GM18868 (cell line): ENCODE data around the gene MYO10.
"Not testable (repeated sequence)": the region's sequence is repeated elsewhere in the genome, so short reads cannot be mapped to it uniquely, and the experiment has no call there.

ENCODE experiments used
- ATAC-seq: cut with Tn5 transposase; IDR thresholded peaks from one replicate; pipeline ENCODE4 v1.9.1; 2021; ENCODE audit warnings: mild to moderate bottlenecking, moderate library complexity; ENCODE audit not compliant: unreplicated experiment

MYO10 gene

DNA sequence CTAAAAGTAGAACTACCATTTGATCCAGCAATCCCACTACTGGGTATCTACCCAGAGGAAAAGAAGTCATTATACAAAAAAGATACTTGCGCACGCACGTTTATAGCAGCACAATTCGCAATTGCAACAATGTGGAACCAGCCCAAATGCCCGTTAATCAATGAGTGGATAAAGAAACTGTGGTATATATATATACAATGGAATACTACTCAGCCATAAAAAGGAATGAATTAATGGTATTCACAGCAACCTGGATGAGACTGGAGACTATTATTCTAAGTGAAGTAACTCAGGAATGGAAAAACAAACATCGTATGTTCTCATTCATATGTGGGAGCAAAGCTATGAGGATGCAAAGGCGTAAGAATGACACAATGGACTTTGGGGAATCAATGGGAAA, 104.8 kb downstream of the MYO10 start:
- ATAC-seq: not testable (repeated sequence)

DNA sequence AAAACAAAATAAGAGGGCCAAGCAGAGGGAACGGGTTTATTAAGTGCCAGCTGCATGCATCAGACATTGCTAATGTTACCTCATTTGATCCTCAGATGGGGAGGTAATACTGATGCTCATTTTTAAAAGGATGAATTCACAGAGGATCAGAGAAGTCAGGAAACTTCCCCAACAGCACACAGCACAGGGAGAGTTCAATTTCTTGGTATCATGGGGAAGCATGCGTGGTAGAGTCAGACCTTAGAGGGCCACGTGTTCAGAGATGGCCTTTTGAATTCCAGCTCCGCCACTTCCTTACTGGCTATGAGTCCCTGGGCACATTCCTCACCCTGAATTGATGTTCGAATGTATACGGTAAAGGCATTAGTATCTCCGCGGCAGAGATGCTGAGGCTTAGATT, 108.3 kb downstream of the MYO10 start:
- ATAC-seq: no peak

DNA sequence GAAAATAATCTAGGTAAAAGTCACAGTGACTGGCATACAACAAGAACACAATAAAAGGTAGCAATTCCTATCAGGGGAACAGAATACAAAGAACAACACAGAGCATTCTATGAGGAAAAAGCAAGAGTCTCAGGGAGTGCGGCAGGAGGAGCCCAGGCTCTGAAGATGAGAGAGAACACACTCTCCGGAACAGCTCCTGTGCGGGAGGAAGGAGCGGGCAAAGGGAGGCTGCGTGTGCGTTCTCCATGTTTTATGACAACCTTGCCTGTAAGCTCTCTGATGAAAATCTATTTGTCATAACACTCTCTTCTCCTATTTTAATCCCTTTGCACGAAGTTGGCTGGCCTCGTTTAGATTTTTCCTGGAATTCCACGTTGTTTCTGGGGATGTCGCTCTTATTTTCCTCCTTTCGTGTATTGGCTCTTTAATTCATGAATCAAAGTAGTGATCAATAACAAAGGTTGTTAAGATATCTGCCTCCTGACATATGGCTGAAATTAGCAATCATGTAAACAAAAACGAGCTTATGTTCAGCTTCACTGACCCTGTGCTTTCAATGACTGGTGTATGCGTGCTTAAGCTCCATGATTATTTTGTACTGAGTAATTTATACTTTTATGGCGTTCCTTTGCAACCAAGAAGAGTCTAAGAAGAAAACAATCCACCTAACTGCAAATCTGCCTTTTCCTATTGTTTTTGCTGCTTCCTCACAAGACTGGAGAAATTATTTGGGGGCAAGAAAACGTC, 109.5 kb downstream of the MYO10 start:
- ATAC-seq: no peak

DNA sequence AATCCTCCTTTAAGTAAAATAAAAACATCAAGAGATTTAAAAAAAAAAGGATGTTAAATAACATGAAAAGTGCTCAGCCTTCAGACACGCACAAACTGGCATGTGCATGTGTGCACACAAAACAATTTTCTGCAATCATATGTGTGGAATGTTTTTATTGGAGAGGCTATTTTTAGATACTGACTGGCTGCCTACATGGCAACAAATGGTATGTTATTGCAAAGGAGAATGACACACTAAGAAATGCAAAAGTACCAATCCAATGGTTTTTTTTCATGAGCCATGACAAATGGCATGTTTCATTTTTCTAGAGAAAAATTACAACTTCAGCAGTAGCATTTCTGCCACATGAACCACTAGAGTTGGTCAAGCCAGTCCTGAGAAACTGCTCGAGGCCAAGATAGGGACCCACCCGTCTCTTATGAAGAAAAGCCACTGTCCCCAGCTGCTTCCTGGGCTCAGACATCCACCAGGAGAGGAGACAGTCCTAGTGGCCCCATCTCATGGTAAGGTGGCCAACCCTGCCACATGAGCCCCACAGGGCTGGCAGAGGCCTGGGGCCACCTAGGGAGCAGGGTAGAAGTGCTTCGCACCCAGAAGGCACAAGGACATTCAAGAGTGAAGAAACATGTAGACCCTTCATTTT, 116.4 kb downstream of the MYO10 start:
- ATAC-seq: no peak

DNA sequence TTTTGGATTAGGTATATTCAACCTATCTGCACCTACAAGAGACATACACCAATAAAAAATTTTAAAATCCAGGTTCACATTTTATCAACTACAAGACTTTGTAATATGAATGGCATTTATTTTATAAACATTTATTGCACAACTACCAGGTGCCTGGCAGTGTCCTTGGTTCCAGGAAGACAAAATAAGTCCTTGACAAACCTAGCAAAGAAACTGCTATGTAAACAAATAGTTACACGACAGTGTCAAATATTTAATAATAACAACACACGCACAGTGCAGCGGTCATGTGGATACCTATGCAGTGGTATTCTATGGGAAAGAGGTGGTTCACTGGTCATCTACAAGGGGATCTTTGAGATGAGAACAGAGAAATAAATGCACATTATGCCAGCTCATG, 120.7 kb downstream of the MYO10 start:
- ATAC-seq: no peak

DNA sequence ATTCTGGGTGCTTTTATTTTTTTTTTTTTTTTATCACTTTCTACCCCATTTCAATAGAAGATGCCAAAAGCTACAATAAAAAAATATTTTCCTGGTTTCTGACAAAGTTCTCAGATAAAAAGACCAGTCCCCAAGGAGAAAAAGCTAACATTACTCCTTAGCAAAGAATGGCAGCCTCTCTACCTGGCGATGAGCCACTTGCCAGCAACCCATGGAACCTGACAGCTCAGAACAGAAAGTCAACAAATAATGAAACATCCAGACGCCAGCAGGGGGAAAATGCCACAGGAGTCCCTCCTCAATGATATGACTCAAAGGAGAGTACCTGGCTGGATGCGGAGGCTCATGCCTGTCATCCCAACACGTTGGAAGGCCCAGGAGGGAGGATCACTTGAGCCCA, 123.2 kb downstream of the MYO10 start:
- ATAC-seq: no peak

DNA sequence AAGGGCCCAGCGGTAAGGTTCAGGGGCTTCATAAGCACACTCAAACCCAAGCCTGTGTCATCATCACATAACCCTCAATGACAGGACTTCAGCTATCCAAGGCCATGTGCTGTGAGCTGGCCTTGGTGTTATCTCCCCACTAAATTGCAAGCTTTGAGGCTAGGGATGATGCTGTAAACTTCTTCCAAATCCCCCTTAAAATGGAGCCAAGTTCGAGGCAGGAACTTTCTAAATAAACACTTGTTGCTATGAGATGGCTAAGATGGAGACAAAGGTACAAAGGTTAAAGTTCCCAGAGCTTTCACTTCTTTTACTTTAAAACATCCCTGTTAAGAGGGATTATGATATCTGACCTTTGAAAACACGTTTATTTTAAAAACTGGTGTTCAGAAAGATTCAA, 123.6 kb downstream of the MYO10 start:
- ATAC-seq: no peak

DNA sequence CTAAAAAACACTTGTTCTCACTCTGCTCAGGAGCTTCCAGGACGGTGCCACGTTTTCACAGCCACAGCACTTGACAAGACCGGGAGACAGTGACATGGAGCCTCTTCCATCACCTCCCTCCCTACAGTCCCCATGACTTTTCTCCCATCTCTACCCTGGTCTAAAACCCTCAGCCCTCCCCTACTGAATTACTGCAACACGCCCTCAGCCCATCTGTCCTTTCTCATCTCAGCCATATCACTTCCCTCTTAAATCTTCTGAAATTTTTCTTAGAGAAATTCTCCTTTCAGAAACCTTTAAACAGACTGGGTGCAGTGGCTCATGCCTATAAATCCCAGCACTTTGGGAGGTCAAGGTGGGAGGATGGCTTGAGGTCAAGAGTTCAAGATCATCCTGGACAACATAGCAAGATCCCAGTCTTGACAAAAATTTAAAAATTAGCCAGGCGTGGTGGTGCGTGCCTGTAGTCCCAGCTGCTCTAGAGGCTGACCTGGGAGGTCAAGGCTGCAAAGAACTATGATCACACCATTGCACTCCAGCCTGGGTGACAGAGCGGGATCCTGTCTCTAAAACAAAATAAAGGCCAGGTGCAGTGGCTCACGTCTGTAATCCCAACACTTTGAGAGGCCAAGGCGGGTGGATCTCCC, 125.8 kb downstream of the MYO10 start:
- no peak for ATAC-seq

DNA sequence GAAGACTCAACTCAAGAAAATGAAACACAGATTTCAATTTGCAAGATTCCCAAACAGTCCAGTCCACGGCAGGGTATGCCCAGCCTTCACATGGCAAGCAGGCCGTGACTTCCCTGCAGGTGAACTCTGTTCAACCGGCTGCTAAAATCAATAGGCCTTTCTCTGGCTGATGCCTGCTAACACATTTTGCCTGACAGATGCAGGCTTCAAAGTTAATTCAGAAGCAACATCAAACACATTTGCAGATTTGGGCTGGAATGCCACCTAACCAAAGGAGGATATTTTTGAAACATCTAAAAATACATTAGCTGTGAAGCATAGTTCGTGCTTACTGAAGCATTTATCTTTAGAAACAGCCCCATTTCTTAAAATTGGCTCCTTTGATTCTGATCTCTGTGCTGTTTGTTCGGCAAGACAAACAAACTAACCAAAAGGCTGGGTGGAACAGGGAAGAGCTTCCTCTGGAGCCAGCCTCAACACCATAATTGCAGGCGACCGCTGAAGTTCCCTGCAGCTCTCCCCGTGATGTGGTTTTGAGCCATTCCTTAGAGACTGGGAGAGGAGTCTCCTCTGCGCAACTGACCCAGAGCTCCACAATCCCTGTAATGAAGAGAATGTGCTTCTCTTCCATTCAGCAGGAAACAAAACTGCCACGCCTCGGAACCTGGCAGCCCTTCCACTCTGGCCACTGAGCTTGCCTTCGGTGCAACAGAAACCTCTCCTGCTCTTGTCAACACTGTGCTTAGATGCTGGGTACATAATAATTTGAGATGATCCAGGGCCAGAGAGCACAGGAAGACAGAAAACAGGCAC, 126.5 kb downstream of the MYO10 start:
- no peak for ATAC-seq

DNA sequence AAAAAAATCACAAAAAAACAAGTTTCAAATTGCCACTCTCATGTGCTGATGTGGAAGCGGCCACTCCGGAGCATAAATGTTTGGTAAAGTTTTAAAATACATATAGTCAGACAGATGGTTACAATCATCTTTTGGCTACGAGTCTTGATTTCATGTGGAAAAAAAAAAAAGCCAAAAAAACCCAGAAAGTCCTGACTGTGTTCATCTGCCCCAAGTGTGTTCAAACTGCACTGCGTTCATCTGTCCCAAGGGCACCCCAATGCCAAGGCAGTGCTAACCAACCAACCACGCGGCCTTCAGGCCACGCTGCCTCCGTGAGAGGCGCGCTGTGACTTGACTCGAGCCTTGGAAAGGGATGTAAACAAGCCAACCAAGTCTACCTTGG, 127.1 kb downstream of the MYO10 start:
- ATAC-seq: no peak

DNA sequence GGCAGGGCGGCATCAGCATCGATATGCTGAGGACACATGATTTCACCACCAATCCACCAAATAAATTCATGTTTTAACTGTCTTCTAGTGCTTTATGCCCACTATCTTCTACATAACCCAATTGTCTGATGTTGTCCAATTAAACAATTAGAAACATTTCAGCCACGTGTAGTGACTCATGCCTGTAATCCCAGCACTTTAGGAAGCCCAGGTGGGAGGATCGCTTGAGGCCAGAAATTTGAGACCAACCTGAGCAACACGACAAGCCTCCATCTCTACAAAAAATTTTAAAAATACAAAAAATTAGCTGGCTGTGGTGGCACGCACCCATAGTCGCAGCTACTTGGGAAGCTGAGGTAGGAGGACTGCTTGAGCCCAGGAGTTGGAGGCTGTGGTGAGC, 128.1 kb downstream of the MYO10 start:
- ATAC-seq: no peak

DNA sequence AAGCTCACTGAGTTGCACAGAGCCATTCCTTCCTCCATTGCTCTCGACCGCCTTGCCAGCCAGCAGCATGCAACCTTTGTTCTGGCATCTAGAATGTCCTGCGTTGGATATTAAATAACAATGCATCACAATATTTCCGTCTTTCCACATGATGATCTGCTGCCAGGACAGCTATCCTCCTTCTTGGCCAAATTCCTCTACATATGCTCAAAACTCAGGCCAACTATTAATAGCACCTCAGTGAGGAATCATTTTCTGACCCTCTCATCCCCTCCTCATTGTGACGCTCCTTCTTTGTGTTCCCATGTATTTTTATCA, 128.6 kb downstream of the MYO10 start:
- no peak for ATAC-seq

DNA sequence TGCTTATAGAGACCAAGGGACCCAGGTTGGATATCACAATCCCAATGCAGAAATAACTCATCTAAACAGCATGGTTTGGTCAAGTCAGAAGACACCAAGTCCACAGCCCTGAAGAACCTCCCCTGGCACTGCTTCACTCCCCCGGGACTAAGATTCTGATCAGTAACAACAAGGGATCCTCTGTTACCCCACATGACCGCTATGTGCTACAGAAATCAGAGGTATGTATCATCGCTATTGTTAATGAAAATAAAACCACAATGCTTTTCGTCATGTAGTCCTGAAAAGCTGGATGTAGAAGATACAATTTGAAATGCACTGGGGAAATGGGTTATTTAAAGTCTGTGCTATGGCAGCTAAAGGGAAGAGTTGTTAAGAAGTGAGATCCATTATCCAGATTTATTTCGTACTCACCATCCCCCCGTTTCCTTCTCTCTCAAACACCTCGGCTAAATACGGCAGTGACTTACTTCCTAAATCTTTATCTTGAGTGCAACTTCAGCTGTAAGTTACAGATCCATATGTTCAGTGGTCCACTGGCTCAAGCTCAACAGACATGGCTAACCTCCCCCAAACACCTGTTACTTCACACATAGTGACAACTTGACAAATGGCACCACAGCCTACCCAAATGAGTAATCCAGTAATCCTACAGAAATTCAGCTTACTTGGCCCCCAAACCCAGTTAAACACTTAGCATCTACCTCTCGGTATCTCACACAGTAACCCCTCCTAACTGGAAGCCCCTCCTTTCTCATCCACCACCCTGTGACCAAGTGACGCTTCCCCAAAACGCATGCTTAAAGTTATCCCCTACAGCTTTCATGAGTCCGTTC, 129.2 kb downstream of the MYO10 start:
- ATAC-seq: no peak

DNA sequence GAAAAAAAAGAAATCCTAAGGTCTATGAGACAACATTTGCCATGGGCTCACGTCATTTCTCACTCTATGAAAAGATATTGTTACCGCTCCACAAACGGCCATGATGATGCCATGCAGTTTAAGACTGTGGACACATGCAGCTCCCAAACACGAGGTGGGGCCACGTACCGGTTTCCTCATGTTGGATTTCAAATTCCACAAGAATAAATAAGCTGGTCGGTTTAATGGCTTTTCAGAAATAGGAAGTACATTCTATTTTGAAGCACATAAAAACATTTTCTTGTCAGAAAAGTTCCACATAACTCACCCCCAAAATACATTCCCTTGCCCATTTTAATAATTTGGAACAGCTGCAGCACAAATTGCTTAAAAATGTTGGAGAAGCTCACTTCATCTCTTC, 130.6 kb downstream of the MYO10 start:
- no peak for ATAC-seq

DNA sequence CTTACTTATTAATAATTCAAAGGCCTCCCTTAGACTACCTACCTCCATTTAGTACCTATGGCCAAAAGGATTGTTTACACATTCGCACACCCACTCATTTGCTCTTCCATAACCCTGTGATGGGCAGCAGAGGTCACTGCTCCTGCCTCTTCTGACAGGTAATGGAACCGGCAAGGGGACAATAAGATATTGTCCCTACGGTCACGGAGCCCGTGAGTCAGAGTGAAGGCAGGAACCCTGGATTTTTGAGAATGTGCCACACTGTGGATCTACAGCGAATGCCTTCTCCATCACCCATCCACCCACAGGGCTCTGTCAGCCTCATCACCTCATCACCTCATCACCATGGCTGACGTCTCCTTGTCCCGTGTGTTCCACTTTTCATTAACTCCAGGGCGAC, 132.3 kb downstream of the MYO10 start:
- no peak for ATAC-seq

DNA sequence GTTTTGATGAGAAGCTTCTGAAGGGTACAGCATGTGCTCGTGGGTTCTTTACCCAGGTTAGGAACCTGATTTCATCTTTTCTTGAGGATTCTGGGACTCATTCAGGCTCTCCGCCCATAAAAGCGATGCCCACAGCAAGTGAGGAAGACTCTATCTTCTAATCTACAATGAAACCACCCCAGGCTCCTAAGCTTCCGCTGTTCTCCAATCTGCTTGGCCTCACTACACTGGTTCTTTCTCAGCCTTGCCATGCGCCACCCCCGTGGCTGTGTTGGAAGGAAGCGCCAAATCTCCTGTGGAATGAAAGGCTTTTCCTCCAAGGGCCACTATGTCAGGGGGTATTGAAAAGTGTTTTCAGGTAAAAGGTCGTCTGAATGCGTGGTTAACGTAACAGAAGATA, 135.6 kb downstream of the MYO10 start:
- no peak for ATAC-seq

DNA sequence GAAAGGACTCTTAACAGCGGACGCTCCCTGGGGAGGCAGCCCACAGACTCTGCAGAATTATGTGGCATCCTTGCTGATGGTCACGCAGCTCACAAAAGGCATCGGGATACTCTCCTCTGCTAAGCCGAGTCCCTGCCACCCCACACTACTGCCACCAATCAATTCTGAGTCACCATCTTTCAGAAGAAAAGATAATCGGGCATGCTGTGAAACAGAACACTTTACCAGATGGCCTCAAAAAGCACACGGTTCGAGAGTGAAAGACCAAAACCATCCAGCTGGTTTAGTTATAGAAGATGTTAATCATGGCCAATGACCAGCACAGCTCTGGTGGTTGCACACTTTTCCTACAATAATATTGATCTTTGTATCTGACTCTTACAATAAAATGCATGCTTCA, 136.3 kb downstream of the MYO10 start:
- no peak for ATAC-seq

DNA sequence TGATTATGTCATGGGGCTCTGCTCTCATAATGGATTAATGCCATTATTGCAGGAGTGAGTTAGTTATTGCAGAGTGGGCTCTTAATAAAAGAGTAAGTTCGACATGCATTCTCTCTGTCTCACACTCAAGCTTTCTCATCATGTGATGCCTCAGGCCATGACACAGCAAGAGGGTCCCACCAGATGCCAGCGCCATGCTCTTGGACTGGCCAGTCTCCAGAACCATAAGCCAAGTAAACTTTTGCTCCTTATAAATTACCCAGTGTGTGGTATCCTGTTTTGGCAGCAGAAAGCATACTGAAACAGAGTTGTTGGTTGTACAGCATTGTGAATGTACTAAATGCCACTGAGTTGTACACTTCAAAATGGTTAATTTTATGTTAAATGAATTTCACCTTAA, 138.1 kb downstream of the MYO10 start:
- ATAC-seq: no peak

DNA sequence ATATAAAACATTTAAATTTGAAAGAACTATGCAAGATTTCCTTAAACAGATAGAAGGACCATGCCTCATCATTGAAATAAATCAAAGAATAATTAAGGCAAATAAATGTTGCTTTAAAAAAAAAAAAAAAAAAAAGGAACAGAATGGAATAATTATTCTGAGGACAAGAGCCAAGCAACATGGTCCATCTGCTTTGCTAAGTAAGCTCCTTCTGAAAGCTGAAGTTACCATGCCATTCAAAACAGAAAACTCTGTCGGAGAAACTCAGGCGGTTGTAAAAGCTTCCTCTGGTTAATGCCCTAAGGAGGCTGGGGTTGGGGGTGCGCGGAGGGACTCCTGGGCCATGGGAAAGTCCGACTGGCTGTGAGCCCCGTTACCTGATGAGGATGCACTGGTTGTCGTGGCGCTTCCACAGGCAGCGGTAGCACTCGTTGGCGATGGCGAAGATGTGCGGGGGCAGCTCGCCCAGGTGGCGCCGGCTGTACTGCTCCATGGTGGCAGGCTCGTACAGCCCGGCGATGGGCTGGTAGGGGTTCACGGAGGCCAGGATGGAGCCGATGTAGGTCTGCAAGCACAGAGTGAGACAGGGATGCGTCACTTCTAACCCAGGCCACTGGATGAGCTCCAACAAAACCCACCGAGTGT, 141.7 kb downstream of the MYO10 start:
- no peak for ATAC-seq

DNA sequence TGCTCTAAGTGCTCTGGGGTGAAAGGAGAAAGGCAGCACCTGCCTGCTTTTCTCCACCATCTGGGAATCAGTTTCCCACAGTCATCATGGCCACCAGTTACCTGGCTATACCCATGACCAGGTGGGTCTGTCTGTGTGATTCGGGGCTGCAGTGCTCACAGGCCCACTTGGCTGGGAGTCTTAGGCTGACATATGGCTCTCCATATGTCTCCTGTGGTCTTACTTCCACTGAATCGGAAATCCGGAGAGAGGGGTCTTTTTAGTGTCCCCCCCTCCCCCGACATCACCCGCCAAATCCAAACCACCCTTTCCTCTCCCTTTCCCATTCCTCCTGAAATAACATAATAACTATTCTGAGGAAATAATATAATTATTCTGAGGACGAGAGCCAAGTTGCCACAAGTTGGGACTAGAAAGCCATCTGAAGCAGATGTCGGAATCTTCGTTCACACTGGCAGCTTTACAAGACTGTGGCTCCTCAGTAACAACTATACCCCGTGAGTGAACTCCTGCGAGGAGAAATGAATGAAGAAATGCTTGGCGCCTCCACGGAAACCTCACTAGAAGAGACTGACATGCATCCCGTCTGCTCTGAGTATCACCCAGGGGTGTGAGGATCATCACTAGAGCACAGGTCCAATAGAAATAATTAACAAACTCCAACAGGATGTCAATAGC, 143.4 kb downstream of the MYO10 start:
- no peak for ATAC-seq
